ENCODE measurements around the gene KCNIP4. TPM values are rescaled to one million over a fixed set of nuclear protein-coding genes. Genes with fewer than 3 reads are reported as not detected.

KCNIP4 gene
- total and polyA plus RNA-seq, 12 donors: 0.44 to 4.1 (median 1.6) TPM

DNA sequence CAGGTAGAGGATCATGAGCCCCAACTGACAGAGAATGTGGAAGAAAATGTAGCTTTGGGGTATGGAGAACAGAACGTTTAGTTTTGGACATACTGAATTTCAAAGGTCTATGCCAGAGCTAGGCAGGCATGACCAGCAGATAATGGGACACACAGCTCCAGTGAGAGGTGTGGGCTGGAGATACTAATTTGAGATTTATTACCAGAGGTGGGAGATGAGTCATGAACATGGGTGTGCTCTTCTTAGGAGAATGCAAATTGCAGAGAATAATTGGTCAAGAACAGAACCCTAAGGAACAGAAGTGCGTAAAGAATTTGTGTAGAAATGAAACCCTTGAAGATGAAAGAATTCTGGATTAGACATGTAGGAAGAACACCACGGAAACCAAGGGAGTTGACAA is 1123.1 kb downstream of the KCNIP4 start:
- Histone ChIP-seq H3K36me3 (replicated peaks in 1 of 2) (no peaks in the 10 kb centered on the region), H3K4me3 (no peak overlapping the region), H3K4me1 (replicated peaks in 1 of 2) (no peaks in the 10 kb centered on the region), H3K9me3 (replicated peaks in 1 of 3) (no peaks in the 10 kb centered on the region), H3K27ac (no peak overlapping the region), H3K27me3 (no peaks in the 10 kb centered on the region)
- WGBS, 4 donors: 68 to 77% (median 70%) methylated on average over 3 of the region's 3 CpGs
- TF ChIP-seq POLR2A (IDR thresholded peaks at IDR 0.05): no peak
- TF ChIP-seq CTCF (IDR thresholded peaks at IDR 0.05): no peak
- intact Hi-C loops (cut with DNase I): no loop called here
- no peak for DNase-seq

DNA sequence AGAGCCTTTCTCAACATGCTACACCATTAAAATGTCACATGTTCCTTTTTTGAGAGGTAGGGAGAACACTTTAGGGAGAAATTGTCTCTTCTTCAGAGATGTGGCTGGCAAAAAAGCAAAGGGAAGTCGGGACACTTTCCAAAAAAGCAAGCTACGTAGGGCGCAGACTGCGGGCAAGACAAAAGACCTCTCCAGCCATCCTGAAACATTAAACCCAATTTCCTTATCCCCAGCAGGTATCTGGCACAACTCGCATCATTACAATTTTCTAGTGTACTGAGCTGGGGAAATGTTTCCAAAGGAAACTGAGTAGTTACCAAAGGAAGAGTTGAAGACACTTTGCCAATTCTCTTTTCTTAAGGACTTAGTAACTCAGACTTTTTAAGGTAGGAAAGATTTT is 1132.3 kb downstream of the KCNIP4 start:
- intact Hi-C loops (cut with DNase I): no loop called here
- no peaks in the 10 kb centered on the region for H3K36me3 ChIP-seq (replicated peaks in 1 of 2)
- WGBS, 4 donors: 84 to 91% (median 90%) methylated on average over 5 of the region's 5 CpGs
- no peak for DNase-seq
- TF ChIP-seq POLR2A (IDR thresholded peaks at IDR 0.05) (no peak), CTCF (IDR thresholded peaks at IDR 0.05) (no peak)
- no peak overlapping the region for H3K27ac ChIP-seq
- H3K9me3 ChIP-seq (replicated peaks in 1 of 3): no peaks in the 10 kb centered on the region
- no peaks in the 10 kb centered on the region for H3K4me1 ChIP-seq (replicated peaks in 1 of 2)
- no peaks in the 10 kb centered on the region for H3K27me3 ChIP-seq
- H3K4me3 ChIP-seq: no peak overlapping the region

DNA sequence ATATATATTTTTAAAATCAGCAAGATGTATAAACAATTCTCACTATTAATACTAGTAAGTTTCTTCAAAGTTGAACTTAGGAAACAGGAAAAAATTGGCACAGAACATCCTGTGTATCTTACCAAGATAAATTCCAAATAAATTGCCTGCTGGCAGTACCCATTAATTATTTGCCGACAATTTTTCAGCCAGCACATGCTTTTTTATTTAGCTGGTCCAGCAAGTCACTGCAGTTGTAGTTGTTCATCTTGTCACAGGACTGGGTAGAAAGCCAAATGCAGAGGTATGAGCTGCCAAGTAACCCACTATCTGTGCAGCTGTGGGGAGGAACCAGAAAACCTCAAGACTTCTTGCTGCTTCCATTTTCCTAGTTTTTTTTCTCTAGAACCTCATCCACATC is 1134.9 kb downstream of the KCNIP4 start:
- WGBS, 4 donors: 14 to 41% (median 29%) methylated on average over 1 of the region's 1 CpG
- Histone ChIP-seq H3K9me3 (replicated peaks in 1 of 3) (no peaks in the 10 kb centered on the region), H3K4me3 (no peak overlapping the region), H3K36me3 (replicated peaks in 1 of 2) (no peaks in the 10 kb centered on the region), H3K27me3 (no peaks in the 10 kb centered on the region), H3K27ac (no peak overlapping the region), H3K4me1 (replicated peaks in 1 of 2) (no peaks in the 10 kb centered on the region)
- intact Hi-C loops (cut with DNase I): no loop called here
- TF ChIP-seq POLR2A (IDR thresholded peaks at IDR 0.05) (no peak), CTCF (IDR thresholded peaks at IDR 0.05) (no peak)
- DNase-seq: peak in 1 of 7 donors; percentile 17

DNA sequence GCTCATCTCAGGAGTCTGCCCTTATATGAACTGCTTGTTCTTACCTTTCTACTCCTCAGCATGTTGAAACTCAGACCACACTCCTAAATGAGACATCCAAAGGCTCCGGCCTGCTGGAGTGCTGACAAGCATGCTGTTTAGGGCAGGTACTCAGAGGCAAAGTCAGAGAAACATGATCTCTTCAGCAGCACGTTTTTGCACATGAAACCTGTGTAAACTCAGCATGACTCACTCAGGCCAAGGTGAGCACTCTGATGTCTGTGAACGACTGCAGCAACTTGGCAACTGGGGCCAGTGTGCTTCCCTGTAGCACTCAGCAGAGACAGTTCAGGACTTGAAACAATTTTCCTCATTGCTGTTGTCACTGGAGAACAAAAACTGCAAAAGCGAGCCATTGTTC is 1138.8 kb downstream of the KCNIP4 start:
- WGBS, 4 donors: 15 to 40% (median 35%) methylated on average over 4 of the region's 4 CpGs

More for the DNA sequence above, 1138.8 kb downstream of the KCNIP4 start:
- no peak for TF ChIP-seq CTCF (IDR thresholded peaks at IDR 0.05)
- TF ChIP-seq POLR2A (IDR thresholded peaks at IDR 0.05): no peak
- H3K4me1 ChIP-seq (replicated peaks in 1 of 2): no peaks in the 10 kb centered on the region
- H3K36me3 ChIP-seq (replicated peaks in 1 of 2): no peaks in the 10 kb centered on the region
- H3K27ac ChIP-seq: no peak overlapping the region
- H3K9me3 ChIP-seq (replicated peaks in 1 of 3): no peaks in the 10 kb centered on the region
- no peak overlapping the region for H3K4me3 ChIP-seq
- intact Hi-C loops (cut with DNase I): no loop called here
- no peaks in the 10 kb centered on the region for H3K27me3 ChIP-seq
- DNase-seq: no peak
